Measurements from ENCODE around the gene TRNAU1AP. TPM values are rescaled to one million over a fixed set of nuclear protein-coding genes. Genes with fewer than 3 reads are reported as not detected.

Gene TRNAU1AP
- total RNA-seq, 4 donors from 2014 or later, result 11.8 to 24.9 (median 19.3) TPM

GRCh38 chr1:28507646-28508434 is 45.0 kb upstream of the TRNAU1AP start:
- peak overlapping the region; percentile 61 for H3K4me3 ChIP-seq (ENCODE audit: low read depth, poor library complexity, severe bottlenecking)
- no peak for TF ChIP-seq POLR2A (IDR thresholded peaks at IDR 0.05)
- no peak for TF ChIP-seq CTCF (IDR thresholded peaks at IDR 0.05)
- intact Hi-C loops (cut with DNase I; ENCODE audit: low total_unique reads), result no loop called here
- WGBS, 2 donors, result 32 to 36% methylated on average over 10 of the region's 10 CpGs
- DNase-seq (ENCODE audit: low spot score in 2 of 2), result no peak

- WGBS, 2 donors, result 36 to 46% methylated on average over 5 of the region's 5 CpGs
- intact Hi-C loops (cut with DNase I; ENCODE audit: low total_unique reads), result no loop called here
Observed at GRCh38 chr1:28508435-28508754, 44.5 kb upstream of the TRNAU1AP start.

GRCh38 chr1:28509705-28510272 is 43.1 kb upstream of the TRNAU1AP start:
- 56 to 68% methylated on average over 8 of the region's 8 CpGs for WGBS, 2 donors
- intact Hi-C loops (cut with DNase I; ENCODE audit: low total_unique reads), result no loop called here
- no peak for DNase-seq (ENCODE audit: low spot score in 2 of 2)
- no peak for TF ChIP-seq CTCF (IDR thresholded peaks at IDR 0.05)
- no peak for TF ChIP-seq POLR2A (IDR thresholded peaks at IDR 0.05)
- no peak overlapping the region for H3K4me3 ChIP-seq (ENCODE audit: low read depth, poor library complexity, severe bottlenecking)

More at GRCh38 chr1:28508435-28508754, 44.5 kb upstream of the TRNAU1AP start:
- TF ChIP-seq CTCF (IDR thresholded peaks at IDR 0.05) (no peak), POLR2A (IDR thresholded peaks at IDR 0.05) (no peak)
- H3K4me3 ChIP-seq (ENCODE audit: low read depth, poor library complexity, severe bottlenecking), result no peak overlapping the region
- no peak for DNase-seq (ENCODE audit: low spot score in 2 of 2)

- intact Hi-C loops (cut with DNase I; ENCODE audit: low total_unique reads), result no loop called here
- TF ChIP-seq POLR2A (IDR thresholded peaks at IDR 0.05) (no peak), CTCF (IDR thresholded peaks at IDR 0.05) (no peak)
- WGBS, 2 donors, result 70% methylated on average over 8 of the region's 8 CpGs
- no peak for DNase-seq (ENCODE audit: low spot score in 2 of 2)
- no peak overlapping the region for H3K4me3 ChIP-seq (ENCODE audit: low read depth, poor library complexity, severe bottlenecking)
Observed at GRCh38 chr1:28510273-28510969, 42.5 kb upstream of the TRNAU1AP start.

- TF ChIP-seq POLR2A (IDR thresholded peaks at IDR 0.05) (no peak), CTCF (IDR thresholded peaks at IDR 0.05) (no peak)
- WGBS, 2 donors, result 93 to 97% methylated on average over 2 of the region's 2 CpGs
- no peak for DNase-seq (ENCODE audit: low spot score in 2 of 2)
- intact Hi-C loops (cut with DNase I; ENCODE audit: low total_unique reads), result no loop called here
- no peak overlapping the region for H3K4me3 ChIP-seq (ENCODE audit: low read depth, poor library complexity, severe bottlenecking)
Observed at GRCh38 chr1:28510970-28511440, 41.9 kb upstream of the TRNAU1AP start.

Measured in lower leg skin (tissue), 4 donors.